NCI-H345 treated with DMSO at 0.1 percent for 48 hours (cell line): Measurements from ENCODE around the gene KCNE2.
"Not testable (repeated sequence)": the region's sequence is repeated elsewhere in the genome, so short reads cannot be mapped to it uniquely, and the experiment has no call there.

Source experiments
- DNase-seq: peaks from one replicate; lab custom pipeline; 2025; ENCODE audit not compliant: unreplicated experiment; lab: John Stamatoyannopoulos, UW

KCNE2 gene

GRCh38 chr21:34406102-34406501, 42.3 kb downstream of the KCNE2 start:
- not testable (repeated sequence) for DNase-seq

- not testable (repeated sequence) for DNase-seq
Measured at GRCh38 chr21:34406676-34407075, 42.9 kb downstream of the KCNE2 start.

- DNase-seq: not testable (repeated sequence)
Measured at GRCh38 chr21:34407294-34407693, 43.5 kb downstream of the KCNE2 start.

- DNase-seq: not testable (repeated sequence)
Measured at GRCh38 chr21:34417448-34418077, 53.8 kb downstream of the KCNE2 start.
